CD4-positive, alpha-beta T cell treated with Interleukin-1 beta for 1 hour (primary cell): ENCODE measurements around the gene FLT1.

Source experiments
- DNase-seq, 2 donors: peaks; one replicate each; pipeline ENCODE4 v3.0.0-alpha.2; 2020 to 2022

Gene FLT1, protein sequence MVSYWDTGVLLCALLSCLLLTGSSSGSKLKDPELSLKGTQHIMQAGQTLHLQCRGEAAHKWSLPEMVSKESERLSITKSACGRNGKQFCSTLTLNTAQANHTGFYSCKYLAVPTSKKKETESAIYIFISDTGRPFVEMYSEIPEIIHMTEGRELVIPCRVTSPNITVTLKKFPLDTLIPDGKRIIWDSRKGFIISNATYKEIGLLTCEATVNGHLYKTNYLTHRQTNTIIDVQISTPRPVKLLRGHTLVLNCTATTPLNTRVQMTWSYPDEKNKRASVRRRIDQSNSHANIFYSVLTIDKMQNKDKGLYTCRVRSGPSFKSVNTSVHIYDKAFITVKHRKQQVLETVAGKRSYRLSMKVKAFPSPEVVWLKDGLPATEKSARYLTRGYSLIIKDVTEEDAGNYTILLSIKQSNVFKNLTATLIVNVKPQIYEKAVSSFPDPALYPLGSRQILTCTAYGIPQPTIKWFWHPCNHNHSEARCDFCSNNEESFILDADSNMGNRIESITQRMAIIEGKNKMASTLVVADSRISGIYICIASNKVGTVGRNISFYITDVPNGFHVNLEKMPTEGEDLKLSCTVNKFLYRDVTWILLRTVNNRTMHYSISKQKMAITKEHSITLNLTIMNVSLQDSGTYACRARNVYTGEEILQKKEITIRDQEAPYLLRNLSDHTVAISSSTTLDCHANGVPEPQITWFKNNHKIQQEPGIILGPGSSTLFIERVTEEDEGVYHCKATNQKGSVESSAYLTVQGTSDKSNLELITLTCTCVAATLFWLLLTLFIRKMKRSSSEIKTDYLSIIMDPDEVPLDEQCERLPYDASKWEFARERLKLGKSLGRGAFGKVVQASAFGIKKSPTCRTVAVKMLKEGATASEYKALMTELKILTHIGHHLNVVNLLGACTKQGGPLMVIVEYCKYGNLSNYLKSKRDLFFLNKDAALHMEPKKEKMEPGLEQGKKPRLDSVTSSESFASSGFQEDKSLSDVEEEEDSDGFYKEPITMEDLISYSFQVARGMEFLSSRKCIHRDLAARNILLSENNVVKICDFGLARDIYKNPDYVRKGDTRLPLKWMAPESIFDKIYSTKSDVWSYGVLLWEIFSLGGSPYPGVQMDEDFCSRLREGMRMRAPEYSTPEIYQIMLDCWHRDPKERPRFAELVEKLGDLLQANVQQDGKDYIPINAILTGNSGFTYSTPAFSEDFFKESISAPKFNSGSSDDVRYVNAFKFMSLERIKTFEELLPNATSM (N-terminal part only)

GRCh38 chr13:28494778-28495537 lies at the start of gene FLT1:
FLT1 (minus strand) TSS chr13:28495128; CDS start chr13:28494843, 285 bp downstream.
- peak; percentile 15 to 47 for DNase-seq

GRCh38 chr13:28544026-28544425 lies 49.1 kb upstream of the FLT1 start:
- DNase-seq, result no peak

DNA sequence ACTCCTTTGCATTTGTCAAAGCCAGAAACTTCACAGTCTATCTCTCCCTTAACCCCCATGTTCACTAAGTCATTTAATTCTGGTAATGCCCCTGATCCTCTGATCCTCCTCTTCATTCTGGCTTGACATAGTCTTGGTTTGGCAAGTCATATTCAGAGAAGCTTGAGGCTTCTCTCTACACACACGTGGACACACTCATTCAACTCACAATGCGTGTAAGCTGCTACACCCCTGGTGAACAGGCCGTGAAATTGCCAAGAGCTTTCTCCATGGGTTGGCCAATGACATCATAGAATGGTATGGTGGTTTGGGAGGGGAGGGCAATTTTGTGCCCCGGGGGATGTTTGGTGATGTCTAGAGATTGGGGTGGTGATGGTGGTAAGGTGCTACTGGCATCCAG lies 47.9 kb upstream of the FLT1 start:
- no peak for DNase-seq

GRCh38 chr13:28541966-28542365 lies 47.0 kb upstream of the FLT1 start:
- no peak for DNase-seq

- no peak for DNase-seq
These were observed 45.7 kb upstream of the FLT1 start for GRCh38 chr13:28540612-28541011.

GRCh38 chr13:28539625-28540286 lies 44.8 kb upstream of the FLT1 start:
- DNase-seq, result no peak

DNA sequence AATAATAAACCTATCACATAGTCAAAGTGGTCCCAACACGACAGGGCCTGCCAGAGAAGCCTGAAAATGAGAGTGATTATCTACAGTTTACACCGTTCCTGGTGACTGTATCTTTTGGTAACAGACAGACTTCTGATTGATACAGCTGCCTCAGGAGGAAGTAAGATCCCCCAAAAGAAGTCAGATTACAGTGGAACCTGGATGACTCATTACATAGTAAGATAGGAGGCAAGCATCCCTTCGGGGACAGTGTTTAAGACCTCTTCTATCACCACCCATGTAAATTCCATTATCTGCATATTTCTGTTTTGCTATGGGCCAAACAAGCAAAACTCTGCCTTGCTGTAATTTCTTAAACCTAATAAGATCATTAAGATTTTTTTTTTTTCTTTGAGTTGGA lies 44.0 kb upstream of the FLT1 start:
- DNase-seq, result no peak

DNA sequence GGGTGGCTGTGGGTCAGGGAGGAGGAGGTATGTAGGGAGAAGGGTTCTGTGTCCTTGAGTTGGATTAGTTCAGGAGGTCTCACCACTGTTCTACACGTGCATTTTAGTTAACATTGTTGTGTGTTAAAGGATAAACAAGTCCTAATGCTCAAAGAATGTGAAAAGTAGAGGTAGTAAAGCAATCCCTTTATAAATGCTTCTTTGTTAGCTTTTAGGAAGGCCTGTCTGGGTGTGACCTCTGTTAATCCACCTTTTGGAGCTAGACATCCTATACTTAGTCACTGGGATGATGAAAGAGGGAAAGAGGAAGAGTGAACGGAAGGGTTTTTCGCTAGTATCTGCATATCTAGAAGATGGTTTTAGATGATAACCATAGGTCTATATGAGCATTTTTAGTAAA lies 42.2 kb upstream of the FLT1 start:
- DNase-seq, result no peak

- DNase-seq, result no peak
These were observed 41.4 kb upstream of the FLT1 start for GRCh38 chr13:28536371-28536770.

GRCh38 chr13:28535734-28536133 lies 40.8 kb upstream of the FLT1 start:
- DNase-seq, result no peak

DNA sequence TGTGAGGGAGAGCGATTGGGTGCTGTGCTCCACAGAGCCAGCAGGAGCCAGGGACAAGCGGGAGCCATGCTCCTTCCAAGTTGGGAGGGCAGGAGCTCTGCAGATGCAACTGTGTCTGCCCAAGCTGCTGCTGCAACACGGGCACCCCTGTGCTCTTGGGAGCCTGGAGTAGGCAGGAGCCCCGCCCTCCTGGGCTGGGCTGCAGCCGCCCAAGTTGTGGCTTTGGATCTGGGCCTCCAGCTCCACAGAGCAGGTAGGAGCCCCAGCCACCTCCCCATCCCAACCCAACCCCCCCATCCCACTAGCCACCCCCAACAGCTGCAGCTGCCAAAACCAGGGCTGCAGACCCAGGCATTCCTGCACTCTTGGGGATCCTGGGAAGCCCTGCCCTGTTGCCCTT lies 39.9 kb upstream of the FLT1 start:
- DNase-seq, result no peak

GRCh38 chr13:28534210-28534609 lies 39.3 kb upstream of the FLT1 start:
- DNase-seq, result no peak

DNA sequence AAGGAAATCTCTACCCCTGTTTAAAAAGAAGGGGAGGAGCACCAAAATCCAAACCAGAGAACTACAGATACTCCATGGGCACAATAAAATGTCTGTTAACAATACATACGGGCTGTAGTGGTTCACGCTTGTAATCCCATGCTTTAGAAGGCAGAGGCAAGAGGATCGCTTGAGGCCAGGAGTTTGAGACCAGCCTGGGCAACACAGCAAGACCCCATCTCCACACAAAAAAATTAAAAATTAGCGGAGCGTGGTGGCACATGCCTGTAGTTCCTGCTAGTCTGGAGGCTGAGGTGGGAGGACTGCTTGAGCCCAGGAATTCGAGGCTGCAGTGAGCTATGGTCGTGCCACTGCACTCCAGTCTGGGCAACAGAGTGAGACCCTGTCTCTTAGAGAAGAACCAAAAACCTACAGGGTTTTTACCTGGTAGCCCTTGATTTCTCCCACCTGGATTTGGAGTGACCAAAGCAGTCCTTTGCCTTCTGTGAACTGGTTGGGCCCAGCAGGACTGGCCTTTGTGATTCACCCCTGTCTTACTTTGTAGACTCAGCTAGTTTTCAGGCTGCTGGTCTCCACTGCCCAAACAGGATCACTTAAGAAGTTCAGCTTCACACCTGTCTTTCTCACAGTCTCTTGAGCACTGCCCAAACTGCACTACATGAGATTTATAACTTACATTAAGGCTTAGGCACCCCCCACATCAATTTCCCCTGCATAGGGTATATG lies 38.7 kb upstream of the FLT1 start:
- DNase-seq, result no peak

DNA sequence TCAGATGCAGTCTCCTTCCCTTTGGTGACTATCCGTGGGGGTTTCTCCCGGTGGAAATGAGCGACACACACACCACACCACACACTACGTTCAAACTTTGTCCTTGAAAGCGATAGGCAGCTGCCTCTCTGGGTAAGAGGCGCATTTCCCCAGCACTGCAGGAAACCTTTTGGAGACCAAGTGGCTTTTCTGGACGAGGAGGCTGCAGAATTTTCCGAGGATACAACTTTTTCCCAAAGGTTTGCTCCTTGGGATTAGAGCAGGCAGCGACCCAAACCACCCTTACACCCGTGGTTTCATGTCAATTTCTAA lies 38.2 kb upstream of the FLT1 start:
- DNase-seq, result no peak

DNA sequence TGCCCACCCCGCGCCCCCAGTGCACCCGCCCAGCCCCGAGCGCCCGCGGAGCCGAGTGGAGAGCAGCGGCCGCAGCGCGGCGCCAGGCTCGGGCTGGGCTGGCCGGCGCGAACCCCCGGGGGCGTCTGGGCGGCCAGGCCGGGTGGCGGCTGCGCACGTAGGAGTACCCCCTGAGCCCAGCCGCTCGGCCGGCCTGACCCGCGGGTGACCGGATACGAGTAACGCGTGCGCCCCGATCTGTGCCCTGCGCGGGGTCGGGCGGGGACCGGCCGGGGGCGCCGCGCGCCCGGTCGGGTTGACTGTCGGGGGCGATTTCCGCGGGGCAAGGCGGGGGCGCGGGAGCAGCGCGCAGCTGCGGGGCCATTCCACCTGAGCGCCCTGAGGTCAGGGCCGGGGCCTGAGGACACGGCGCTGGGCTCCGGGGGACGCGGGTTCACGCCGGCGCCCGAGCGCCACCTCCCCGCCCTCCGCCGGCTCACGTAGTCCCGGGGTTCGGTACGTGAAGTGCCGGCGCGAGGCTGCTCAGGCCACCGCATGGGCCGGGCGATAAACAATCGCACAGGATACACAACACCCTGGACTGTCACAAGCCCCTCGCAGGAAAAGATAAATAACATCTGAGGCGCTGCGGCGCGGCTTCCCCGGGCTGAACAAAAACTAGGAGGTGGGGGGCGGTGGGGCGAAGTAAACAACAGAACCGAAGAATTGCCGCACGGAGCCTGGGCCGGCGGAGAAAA lies 37.6 kb upstream of the FLT1 start:
- no peak for DNase-seq

DNA sequence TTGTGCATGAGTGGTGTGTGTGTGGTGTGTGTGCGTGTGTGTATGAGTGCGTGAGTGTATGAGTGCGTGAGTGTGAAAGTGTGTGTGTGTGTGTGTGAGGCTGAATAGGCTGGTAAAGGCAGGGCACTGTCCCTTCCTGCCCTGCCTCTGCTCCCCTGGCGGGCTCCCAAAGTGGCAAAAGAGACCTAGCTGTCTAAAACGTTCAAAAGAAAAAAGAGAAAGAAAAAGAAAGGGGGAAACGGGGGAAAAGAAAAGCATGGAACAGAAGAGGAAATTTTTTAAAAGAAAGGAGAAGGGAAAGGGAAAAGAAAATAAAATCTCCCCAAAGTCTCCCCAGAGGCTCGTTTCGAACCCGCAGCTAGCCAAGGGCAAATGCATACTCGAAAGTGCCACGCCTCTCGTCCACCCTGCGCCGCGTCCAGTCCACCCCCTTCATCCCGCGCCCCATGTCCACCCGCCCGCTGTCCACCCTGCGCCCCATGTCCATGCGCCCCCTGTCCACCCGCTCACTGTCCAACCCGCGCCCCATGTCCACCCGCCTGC lies 37.0 kb upstream of the FLT1 start:
- no peak for DNase-seq

DNA sequence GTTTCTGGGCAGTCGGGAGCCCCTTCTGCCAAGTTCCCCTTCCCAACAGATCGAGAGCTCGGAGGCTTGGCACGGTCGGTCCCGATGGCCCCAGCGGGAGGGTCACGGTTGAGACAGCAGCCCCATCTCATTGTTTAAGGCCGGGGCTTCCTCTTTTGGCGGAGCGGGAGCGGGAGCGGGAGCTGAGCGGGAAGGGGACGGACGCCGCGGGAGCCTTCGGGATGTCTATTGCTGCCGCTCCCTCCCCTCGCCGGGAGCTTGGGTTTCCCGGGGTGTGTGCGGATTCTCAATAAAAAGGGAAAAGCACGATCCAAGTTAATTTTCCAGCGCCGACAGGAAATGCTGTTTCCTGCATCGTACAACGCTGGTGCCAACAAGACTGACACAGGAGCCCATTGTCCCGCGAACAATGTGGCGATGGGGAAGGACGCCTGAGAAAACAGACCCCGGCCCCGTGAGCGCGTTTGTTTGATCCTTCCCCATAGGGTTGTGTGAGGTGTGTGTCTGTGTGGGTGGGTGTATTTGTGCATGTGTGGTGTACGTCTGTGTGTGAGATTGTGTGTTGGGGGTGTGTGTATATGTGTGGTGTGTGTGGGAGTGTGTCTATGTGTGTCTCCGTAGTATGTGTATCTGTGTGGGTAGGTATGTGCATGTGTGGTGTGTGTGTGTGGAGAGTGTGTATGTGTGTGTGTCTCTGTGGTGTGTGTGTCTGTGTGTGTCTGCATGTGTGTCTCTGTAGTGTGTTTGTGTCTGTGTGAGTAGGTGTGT lies 36.3 kb upstream of the FLT1 start:
- DNase-seq, result peak in 1 of 2 donors; percentile 15

DNA sequence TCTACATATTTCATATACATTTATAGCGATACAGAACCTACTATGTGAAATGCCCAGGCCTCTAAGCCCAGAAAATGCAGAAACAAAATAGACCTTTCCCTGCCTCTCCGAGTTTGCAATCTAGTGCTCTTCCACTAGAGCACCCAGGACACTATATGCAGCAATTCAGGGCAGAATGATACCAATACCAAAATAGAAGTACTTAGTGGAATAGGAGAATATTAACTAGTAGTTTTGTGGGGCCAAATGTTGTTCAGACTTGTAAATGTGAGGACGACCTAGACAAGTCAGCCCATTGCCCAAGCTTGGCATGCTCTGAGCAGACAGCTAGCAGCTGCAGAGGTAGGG lies 35.8 kb upstream of the FLT1 start:
- no peak for DNase-seq

DNA sequence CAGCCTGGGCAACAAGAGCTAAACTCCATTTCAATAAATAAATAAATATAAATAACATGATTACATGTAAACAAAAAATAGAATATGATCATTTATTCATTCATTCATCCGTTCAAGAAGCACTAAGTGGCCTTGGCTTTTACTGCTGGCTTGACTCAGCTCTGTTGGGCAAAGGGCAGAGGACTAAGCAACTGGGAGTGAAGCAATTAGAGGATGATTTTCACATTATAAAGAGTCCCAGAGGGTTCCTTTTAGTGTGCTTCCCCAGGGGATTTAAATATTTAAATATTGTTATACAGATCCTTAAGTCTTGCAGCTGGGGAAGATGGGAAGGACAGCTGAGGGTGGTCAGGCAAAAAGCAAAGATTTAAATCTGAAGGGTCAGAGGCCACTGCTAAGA lies 34.9 kb upstream of the FLT1 start:
- DNase-seq, result no peak

DNA sequence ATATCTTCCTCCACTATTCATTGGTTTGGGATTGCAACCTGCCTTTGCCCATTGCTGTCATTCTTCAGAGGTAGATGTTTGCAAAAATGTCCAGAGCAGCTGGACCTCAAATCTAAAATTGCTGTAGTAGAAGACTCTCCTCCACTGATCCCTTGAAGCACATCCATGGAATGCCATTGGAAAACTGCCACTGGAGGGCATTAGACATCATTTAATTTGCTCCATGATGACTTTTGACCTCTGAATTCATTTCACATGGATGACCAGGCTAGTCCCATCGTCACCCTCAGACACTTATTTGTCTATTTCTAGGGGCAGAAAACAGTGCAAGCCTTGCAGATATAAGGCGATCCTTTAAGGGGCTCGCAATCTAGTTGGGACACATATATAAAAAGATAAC lies 33.9 kb upstream of the FLT1 start:
- no peak for DNase-seq
